ENCODE measurements around the gene SLC23A3.

DNA sequence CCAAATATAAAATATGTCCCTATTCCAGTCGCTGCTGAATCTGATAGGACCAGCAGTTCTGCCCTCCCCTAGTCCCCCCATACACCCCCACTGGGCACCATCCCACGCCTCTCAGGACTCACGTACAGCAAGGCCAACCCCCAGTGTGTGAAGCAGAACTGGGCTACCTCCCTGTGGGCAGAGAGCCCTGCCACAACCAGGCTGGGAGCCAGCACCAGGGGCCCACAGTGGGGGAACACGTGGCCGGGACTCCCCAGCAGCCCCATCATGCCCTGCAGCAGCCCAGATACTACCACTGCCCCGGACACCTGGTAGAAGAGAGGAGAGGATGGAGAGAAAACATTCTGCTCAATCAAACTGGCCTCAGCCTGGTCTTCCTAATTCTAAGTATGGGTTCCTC, 1.3 kb downstream of the SLC23A3 start:
- TF ChIP-seq POLR2A (IDR thresholded peaks at IDR 0.05), result no peak
- TF ChIP-seq, protein P1, sequence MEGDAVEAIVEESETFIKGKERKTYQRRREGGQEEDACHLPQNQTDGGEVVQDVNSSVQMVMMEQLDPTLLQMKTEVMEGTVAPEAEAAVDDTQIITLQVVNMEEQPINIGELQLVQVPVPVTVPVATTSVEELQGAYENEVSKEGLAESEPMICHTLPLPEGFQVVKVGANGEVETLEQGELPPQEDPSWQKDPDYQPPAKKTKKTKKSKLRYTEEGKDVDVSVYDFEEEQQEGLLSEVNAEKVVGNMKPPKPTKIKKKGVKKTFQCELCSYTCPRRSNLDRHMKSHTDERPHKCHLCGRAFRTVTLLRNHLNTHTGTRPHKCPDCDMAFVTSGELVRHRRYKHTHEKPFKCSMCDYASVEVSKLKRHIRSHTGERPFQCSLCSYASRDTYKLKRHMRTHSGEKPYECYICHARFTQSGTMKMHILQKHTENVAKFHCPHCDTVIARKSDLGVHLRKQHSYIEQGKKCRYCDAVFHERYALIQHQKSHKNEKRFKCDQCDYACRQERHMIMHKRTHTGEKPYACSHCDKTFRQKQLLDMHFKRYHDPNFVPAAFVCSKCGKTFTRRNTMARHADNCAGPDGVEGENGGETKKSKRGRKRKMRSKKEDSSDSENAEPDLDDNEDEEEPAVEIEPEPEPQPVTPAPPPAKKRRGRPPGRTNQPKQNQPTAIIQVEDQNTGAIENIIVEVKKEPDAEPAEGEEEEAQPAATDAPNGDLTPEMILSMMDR (IDR thresholded peaks at IDR 0.05), result no peak
